ENCODE results near the gene ZNF791. TPM values are rescaled to one million over a fixed set of nuclear protein-coding genes. Genes with fewer than 3 reads are reported as not detected.

Gene ZNF791
- total and polyA plus RNA-seq, 2 donors (not counting 1 experiment from before 2014, with no cell fraction given), result 11.4 to 12.2 TPM

DNA sequence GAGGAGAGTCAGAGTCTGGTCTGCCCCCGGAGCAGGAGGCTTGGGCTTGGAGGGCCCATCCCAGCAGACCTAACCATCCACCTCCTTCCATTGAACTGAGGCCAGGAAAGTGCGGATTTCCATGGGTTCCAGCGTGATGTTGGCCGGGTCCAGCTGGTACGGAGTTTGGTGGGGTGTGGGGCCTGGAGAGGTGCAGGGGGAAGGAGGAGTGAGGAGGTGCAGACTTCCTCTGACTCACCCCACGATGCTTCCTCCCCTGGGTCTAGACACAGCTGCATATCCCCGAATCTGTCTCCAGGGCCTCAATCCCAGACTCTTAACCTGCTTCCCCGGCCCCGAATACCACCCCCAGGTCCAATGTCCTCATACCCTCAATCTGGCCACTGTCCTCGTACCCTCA, 35.8 kb downstream of the ZNF791 start:
- no peak overlapping the region for H3K4me2 ChIP-seq (ENCODE audit: extremely low read depth, insufficient read depth, low read length)
- no peaks in the 10 kb centered on the region for H3K36me3 ChIP-seq (ENCODE audit: control insufficient read depth, insufficient read depth, low read length)
- DNase-seq (ENCODE audit: low read depth in 2 of 2), result no peak
- no peaks in the 10 kb centered on the region for H3K79me2 ChIP-seq (ENCODE audit: control insufficient read depth, insufficient read depth, low read length)
- H3K4me1 ChIP-seq (ENCODE audit: control insufficient read depth, extremely low read depth, insufficient read depth, low read length), result no peaks in the 10 kb centered on the region
- H3K9ac ChIP-seq (ENCODE audit: insufficient read depth, low read length), result no peak overlapping the region
- TF ChIP-seq EZH2 (IDR thresholded peaks at IDR 0.05; ENCODE audit: low read length, missing control alignments), result no peak
- TF ChIP-seq, protein P1, sequence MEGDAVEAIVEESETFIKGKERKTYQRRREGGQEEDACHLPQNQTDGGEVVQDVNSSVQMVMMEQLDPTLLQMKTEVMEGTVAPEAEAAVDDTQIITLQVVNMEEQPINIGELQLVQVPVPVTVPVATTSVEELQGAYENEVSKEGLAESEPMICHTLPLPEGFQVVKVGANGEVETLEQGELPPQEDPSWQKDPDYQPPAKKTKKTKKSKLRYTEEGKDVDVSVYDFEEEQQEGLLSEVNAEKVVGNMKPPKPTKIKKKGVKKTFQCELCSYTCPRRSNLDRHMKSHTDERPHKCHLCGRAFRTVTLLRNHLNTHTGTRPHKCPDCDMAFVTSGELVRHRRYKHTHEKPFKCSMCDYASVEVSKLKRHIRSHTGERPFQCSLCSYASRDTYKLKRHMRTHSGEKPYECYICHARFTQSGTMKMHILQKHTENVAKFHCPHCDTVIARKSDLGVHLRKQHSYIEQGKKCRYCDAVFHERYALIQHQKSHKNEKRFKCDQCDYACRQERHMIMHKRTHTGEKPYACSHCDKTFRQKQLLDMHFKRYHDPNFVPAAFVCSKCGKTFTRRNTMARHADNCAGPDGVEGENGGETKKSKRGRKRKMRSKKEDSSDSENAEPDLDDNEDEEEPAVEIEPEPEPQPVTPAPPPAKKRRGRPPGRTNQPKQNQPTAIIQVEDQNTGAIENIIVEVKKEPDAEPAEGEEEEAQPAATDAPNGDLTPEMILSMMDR (conservative IDR thresholded peaks at IDR 0.05 in 1 of 2, IDR thresholded peaks at IDR 0.05 in 1 of 2; ENCODE audit: low read depth in 1 of 2, low read length in 2 of 2), result no peak
- H3K4me3 ChIP-seq (replicated peaks in 1 of 4; ENCODE audit: control extremely low read depth in 1 of 4, insufficient read depth in 1 of 4, low read depth in 3 of 4, low read length in 4 of 4), result no peak overlapping the region
- no peak overlapping the region for H2AFZ ChIP-seq (ENCODE audit: low read length)
- H3K27ac ChIP-seq (ENCODE audit: insufficient read depth, low read length), result no peak overlapping the region
- no peaks in the 10 kb centered on the region for H3K9me3 ChIP-seq (ENCODE audit: control insufficient read depth, insufficient read depth, low read depth, low read length)
- no peaks in the 10 kb centered on the region for H4K20me1 ChIP-seq (ENCODE audit: control insufficient read depth, extremely low read depth, insufficient read depth, low read length)
- no peaks in the 10 kb centered on the region for H3K27me3 ChIP-seq (ENCODE audit: control insufficient read depth, insufficient read depth, low read length)

DNA sequence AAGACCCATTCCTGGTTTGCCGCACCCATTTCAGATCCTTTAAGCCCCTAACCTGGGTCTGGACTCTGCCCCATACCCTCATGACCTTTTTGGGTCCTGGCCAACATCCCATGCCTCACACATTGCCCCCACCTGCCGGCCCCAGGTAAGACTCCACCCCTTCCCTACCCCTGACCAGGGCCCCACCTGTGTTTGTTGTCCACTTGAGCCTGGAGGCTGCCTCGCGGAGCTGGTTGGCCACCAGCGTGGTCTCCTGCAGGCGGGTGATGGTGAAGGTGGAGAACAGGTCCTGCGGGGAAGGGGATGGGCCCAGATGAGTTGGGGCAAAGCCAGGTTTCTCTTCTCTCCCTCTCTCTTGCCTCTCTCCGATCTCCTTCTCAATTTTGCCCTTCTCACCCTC, 36.3 kb downstream of the ZNF791 start:
- TF ChIP-seq EZH2 (IDR thresholded peaks at IDR 0.05; ENCODE audit: low read length, missing control alignments), result no peak
- TF ChIP-seq, protein P1 (conservative IDR thresholded peaks at IDR 0.05 in 1 of 2, IDR thresholded peaks at IDR 0.05 in 1 of 2; ENCODE audit: low read depth in 1 of 2, low read length in 2 of 2), result no peak
- no peak for DNase-seq (ENCODE audit: low read depth in 2 of 2)
- no peaks in the 10 kb centered on the region for H3K4me1 ChIP-seq (ENCODE audit: control insufficient read depth, extremely low read depth, insufficient read depth, low read length)
- H3K9ac ChIP-seq (ENCODE audit: insufficient read depth, low read length), result no peak overlapping the region
- no peaks in the 10 kb centered on the region for H3K79me2 ChIP-seq (ENCODE audit: control insufficient read depth, insufficient read depth, low read length)
- no peak overlapping the region for H3K4me3 ChIP-seq (replicated peaks in 1 of 4; ENCODE audit: control extremely low read depth in 1 of 4, insufficient read depth in 1 of 4, low read depth in 3 of 4, low read length in 4 of 4)
- H3K9me3 ChIP-seq (ENCODE audit: control insufficient read depth, insufficient read depth, low read depth, low read length), result no peaks in the 10 kb centered on the region
- no peak overlapping the region for H3K4me2 ChIP-seq (ENCODE audit: extremely low read depth, insufficient read depth, low read length)
- no peaks in the 10 kb centered on the region for H3K27me3 ChIP-seq (ENCODE audit: control insufficient read depth, insufficient read depth, low read length)
- H2AFZ ChIP-seq (ENCODE audit: low read length), result no peak overlapping the region
- no peaks in the 10 kb centered on the region for H3K36me3 ChIP-seq (ENCODE audit: control insufficient read depth, insufficient read depth, low read length)
- no peaks in the 10 kb centered on the region for H4K20me1 ChIP-seq (ENCODE audit: control insufficient read depth, extremely low read depth, insufficient read depth, low read length)
- H3K27ac ChIP-seq (ENCODE audit: insufficient read depth, low read length), result no peak overlapping the region

- Histone ChIP-seq H3K9me3 (ENCODE audit: control insufficient read depth, insufficient read depth, low read depth, low read length) (no peaks in the 10 kb centered on the region), H3K79me2 (ENCODE audit: control insufficient read depth, insufficient read depth, low read length) (no peaks in the 10 kb centered on the region), H3K9ac (ENCODE audit: insufficient read depth, low read length) (no peak overlapping the region), H3K4me3 (replicated peaks in 1 of 4; ENCODE audit: control extremely low read depth in 1 of 4, insufficient read depth in 1 of 4, low read depth in 3 of 4, low read length in 4 of 4) (peak overlapping the region in 1 of 4 experiments; percentile 14), H2AFZ (ENCODE audit: low read length) (no peak overlapping the region), H3K36me3 (ENCODE audit: control insufficient read depth, insufficient read depth, low read length) (no peaks in the 10 kb centered on the region), H3K27me3 (ENCODE audit: control insufficient read depth, insufficient read depth, low read length) (no peaks in the 10 kb centered on the region), H4K20me1 (ENCODE audit: control insufficient read depth, extremely low read depth, insufficient read depth, low read length) (no peaks in the 10 kb centered on the region), H3K4me2 (ENCODE audit: extremely low read depth, insufficient read depth, low read length) (peak overlapping the region; percentile 13), H3K27ac (ENCODE audit: insufficient read depth, low read length) (no peak overlapping the region), H3K4me1 (ENCODE audit: control insufficient read depth, extremely low read depth, insufficient read depth, low read length) (no peaks in the 10 kb centered on the region)
- TF ChIP-seq, protein P1 (conservative IDR thresholded peaks at IDR 0.05 in 1 of 2, IDR thresholded peaks at IDR 0.05 in 1 of 2; ENCODE audit: low read depth in 1 of 2, low read length in 2 of 2), result no peak
- TF ChIP-seq EZH2 (IDR thresholded peaks at IDR 0.05; ENCODE audit: low read length, missing control alignments), result no peak
- peak in 1 of 2 donors; percentile 19 for DNase-seq (ENCODE audit: low read depth in 2 of 2)
These were observed 36.9 kb downstream of the ZNF791 start for GRCh38 chr19:12647490-12648071.
